H1 (cell line): ENCODE measurements around the gene OXLD1. TPM values are rescaled to one million over a fixed set of nuclear protein-coding genes. Genes with fewer than 3 reads are reported as not detected.

Experiments
- ASH2L ChIP-seq: fragments of 200-600, 300-600 bp; sonication (generic); IDR thresholded peaks from one replicate; pipeline ENCODE4 v1.7.1; 2017; ENCODE audit warnings: low read length
- CEBPB ChIP-seq: IDR thresholded peaks from 2 replicates; pipeline ENCODE4 v1.6.1; 2012; ENCODE audit warnings: low read depth, low read length
- GTF2F1 ChIP-seq: IDR thresholded peaks from 2 replicates; pipeline ENCODE4 v1.6.1; 2012; ENCODE audit warnings: low read depth, low read length, improper control_type of control experiment, borderline replicate concordance
- ZNF274 ChIP-seq: IDR thresholded peaks from 2 replicates; pipeline ENCODE4 v1.7.0; 2012; ENCODE audit warnings: low read length, borderline replicate concordance; ENCODE audit errors: extremely low read depth
- polyA plus RNA-seq, 7 experiments: library from polyadenylated mRNA; depleted of rRNA in 3 of 7; stranded (reverse) in 5 of 7; unstranded in 2 of 7; fragments of >200 nt in 5 of 7; fragments of 200-250 nt in 2 of 7; gene quantifications; 1 replicate in 5 of 7; 2 replicates in 1 of 7; 4 replicates in 1 of 7; pipeline versions ENCODE4 v1.2.1 to v1.2.3, GENCODE V29; 2011 to 2013; ENCODE audit warnings: missing spikeins in 2 of 7, mixed read lengths in 2 of 7
- total RNA-seq: library from RNA; stranded (reverse); fragmentation: NEBNext Ultra II Directional; extraction: Animal tissue kit (Norgen Biotek cat#: 25700); gene quantifications from 2 replicates; pipeline ENCODE4 v1.2.1, GENCODE V29; 2021

The OXLD1 gene
- total and polyA plus RNA-seq, 2 of the 8 experiments (the other 6 are each of a cell fraction or from before 2014, with no cell fraction given): 41.5 to 61.9 TPM

DNA sequence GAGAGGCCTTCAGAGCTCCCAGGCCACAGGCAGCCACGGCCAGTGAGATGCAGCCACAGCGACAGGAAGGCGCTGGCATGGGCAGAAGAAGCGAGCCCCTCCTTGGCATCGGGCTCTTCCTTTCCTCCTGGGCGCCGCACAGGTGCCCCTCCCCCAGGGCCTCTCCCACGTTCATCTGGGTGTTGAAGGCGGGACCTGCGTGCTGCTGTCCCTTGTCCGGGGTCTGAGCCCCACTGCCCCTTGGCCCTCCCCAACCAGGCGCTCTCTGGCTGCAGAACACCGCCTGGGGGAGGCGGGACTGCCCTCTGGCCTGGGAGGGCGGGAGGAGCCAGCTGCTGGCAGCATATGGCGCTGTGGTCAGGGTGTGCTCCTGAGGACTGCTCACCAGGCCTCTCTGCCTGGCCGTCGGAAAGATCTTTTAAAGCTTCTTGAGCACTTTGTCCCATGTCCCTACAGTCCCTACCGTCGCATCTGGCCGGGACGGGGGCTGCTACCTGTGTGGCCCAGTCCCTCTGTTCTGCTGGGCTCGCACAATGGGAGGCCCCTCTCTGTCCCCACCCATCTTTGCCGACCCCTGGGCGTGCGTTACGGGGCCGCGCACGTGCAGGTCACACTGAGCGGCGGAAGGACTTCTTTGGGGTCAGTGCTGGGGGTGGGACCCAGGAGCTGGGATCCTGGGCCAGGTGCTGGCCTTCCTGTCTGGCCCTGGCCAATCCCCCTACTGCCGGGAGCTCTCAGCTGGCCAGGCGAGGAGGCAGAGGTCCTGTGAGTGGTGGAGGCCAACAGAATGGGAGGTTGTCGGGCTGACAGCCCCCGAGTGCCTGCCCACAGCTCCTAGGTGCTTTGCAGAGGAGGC lies 47.4 kb upstream of the OXLD1 start (continued):
- TF ChIP-seq CEBPB (no peak), GTF2F1 (no peak), ZNF274 (no peak), ASH2L (no peak)
